ENCODE results near the gene GOLGA8B.
"Not testable (repeated sequence)": the region's sequence is repeated elsewhere in the genome, so short reads cannot be mapped to it uniquely, and the experiment has no call there.

Gene GOLGA8B, protein sequence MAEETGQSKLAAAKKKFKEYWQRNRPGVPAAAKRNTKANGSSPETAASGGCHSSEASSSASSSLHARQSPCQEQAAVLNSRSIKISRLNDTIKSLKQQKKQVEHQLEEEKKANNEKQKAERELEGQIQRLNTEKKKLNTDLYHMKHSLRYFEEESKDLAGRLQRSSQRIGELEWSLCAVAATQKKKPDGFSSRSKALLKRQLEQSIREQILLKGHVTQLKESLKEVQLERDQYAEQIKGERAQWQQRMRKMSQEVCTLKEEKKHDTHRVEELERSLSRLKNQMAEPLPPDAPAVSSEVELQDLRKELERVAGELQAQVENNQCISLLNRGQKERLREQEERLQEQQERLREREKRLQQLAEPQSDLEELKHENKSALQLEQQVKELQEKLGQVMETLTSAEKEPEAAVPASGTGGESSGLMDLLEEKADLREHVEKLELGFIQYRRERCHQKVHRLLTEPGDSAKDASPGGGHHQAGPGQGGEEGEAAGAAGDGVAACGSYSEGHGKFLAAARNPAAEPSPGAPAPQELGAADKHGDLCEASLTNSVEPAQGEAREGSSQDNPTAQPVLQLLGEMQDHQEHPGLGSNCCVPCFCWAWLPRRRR

DNA sequence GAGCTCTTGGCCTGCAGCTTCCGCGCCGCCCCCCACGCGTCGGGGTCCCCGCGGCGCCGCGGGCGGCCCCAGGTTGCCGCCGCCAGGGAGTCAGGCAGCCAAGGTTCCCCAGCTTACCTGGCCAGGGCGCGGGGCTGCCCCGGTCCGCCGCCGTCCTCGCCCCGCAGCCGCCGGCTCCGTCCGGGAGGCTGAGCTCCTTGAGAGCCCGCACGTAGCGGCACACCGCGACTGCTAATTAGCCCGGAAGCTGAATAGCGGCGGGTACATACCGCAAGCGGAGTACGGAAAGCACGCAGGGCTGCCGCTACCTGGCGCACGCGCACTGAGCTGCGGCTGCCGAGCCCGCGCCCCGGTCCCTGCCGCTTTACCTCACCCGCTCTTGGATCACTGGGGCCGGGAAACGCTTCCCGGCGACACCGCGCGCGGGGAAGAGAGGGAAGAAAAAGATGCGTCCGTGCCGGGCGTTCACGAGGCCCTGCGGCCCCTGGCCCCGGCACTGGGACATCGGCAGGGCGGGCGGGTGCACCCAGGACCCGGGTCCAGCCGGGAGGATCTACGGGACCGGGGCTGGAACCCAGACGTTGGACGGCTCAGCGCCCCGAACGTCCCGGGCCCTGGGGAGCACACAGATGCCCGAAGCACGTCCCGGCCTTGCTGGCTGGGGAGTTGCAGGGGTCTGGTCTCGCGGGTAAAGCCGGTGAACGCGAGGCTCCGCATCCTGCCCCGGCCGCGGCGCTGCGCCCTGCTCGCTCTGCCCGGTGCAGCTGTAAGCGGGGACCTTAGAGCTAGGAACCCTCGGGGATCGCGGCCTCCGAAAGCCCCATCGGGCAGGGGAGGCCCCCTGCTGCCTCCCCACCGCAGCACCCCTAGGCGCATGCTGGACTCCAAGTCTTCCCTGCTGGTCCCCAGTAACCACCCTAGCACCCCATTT, at the start of gene GOLGA8B:
Gene GOLGA8B, minus strand, starts transcription at position 253 of the 931 bp plus-strand sequence. CDS start 47,739 bp downstream, outside the sequence.
- peak; percentile 36 for DNase-seq

DNA sequence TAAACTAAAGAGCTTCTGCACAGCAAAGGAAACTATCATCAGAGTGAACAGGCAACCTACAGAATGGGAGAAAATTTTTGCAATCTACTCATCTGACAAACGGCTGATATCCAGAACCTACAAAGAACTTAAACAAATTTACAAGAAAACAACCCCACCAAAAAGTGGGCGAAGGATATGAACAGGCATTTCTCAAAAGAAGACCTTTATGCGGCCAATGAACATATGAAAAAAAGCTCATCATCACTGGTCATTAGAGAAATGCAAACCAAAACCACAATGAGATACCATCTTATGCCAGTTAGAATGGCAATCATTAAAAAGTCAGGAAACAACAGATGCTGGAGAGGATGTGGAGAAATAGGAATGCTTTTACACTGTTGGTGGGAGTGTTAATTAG, 49.7 kb upstream of the GOLGA8B start:
- DNase-seq, result not testable (repeated sequence)

DNA sequence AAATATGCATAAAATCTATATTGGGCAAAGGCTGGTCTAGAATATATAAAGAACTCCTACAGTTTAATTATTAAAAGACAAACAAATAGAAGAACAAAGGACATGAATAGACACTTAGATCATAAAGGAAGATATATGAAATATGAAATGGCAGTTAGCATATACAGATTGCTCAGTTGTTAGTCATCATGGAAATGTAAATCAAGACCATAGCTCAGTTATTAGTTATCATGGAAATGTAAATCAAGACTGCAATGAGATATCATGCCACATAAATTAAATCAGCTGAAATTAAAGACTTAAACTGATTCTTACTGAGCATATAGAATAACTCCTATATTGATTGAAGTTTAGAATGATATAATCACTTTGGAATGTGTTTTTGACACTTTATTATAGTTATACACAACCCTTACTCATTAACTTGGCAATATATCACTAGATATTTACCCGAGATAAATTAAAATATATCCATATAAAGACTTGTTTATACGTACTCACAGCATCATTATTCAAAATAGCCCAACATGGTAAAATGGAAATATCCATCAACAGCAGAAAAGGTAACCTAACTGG, 45.2 kb upstream of the GOLGA8B start:
- DNase-seq, result peak; percentile 14

DNA sequence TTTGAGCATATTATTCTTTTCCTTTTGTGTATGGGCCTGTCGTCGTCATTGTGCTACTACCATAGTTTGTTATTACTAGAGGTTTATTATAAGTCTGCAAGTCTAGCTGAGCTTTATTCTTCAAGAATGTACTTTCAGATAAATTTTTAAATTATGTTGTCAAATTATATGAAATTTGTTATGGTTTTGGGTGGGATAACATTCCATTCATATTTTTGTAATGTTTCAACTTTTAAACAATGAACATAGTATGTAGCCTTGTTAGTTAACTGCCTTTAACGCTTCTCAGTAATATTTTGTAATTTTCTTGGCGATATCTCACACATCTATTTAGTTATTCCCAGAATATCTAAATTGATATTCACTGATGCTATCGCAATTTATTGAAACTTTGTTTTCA, 41.6 kb upstream of the GOLGA8B start:
- no peak for DNase-seq

DNA sequence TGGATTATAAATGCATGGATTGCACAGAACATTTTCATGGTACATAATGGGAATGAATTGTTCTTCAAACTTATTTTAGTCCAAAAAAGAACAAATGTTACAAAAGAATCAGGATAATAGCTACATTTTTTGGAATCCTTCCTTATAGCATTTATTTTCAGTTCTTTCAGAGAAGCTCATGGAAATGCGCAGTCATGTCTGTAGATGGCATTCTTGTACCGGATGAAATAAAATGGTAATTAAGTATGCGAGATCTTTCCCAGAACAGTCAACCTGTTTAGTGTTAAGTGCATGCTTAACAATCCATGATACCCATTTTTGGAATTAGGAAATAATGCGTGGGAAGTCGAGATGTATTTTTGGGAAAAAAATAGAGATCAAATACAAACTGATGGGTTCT, 38.2 kb upstream of the GOLGA8B start:
- peak; percentile 20 for DNase-seq

DNA sequence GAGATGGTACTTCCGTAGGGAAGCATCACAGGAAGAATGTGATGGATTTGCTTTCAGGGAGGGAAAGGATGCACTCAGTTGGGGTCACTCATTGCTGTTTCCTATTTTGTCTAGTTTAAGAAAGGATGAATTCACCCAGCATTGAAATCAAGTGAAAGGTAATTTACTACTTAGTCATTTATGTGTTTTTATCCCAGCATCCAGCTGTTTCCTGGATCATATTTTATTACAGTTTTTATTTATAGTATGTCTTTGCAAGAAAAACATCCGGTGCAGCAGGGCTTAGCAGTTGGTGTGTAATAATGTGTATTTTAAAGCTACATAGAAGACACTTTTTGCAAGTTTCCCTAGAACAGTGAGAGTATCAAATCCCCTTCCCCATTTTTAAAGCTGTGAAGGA, 37.4 kb upstream of the GOLGA8B start:
- DNase-seq, result no peak

DNA sequence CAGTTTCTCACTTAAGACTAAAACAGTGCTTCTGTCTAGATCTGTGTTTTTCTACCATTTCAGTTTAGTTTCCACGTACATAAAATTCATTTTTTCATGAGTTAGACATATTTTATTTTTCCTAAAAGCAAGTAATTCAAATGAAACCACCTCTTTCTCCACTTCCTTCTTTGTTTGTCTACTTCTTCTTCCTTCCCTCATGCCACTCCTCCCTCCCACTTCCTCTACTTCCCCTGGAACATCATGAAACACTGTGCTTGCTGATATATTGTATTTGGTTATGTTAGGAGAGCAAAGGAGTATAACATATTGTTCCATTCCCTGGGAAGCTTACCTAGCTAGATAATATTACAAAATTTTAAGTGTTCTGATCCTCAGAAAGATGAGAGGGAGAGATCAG, 36.7 kb upstream of the GOLGA8B start:
- no peak for DNase-seq

DNA sequence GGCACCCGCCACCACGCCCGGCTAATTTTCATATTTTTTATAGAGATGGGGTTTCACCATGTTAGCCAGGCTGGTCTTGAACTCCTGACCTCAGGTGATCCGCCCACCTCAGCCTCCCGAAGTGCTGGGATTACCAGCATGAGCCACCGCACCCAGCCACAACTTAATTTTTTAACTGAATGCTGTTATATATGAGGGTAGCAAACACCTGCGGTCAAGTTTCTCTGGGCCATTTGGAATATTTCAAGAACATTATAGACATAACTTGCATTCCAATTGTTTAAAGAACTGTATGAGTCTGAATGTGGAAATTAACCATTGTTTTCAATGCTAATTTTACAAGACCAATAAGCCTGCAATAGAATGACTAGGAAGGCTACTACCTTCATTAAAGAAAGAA, 35.7 kb upstream of the GOLGA8B start:
- DNase-seq, result no peak

DNA sequence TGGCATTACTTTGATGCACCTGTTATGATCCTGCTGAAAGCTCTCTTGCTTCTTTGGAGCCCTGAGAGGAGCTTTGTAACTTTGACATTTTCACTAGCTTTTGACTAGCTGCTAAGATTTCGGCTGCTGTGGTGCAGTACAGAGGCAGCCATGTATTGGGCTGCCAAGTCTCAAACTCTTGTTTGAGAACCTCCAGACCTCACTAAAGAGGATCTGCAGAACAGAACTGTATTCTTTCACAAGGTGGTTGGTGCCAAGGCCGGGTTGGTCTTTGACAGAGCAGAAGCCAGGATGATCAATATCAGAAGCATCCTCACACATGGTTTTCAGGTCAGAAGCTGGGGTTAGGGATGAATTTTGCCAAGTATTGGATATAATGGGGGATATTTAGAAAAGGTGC, 34.6 kb upstream of the GOLGA8B start:
- DNase-seq, result no peak

DNA sequence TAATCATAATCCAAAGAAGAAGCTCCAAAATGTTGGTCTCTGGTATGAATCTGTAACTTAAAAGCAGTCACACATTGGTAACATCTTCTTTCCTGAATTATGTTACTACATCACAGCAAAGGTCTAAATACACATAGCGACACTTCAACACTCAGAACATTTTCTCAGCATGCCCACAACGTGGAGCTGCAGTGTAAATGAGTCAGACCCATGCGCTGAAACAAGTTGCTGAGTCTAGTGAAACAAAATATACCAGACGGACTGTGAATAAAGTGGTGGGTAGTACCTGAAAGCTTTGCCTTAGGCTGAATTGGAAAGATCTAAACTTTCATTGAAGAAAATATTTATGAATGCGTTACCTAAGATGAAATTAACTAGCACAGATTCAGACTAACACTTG, 33.2 kb upstream of the GOLGA8B start:
- peak; percentile 16 for DNase-seq

DNA sequence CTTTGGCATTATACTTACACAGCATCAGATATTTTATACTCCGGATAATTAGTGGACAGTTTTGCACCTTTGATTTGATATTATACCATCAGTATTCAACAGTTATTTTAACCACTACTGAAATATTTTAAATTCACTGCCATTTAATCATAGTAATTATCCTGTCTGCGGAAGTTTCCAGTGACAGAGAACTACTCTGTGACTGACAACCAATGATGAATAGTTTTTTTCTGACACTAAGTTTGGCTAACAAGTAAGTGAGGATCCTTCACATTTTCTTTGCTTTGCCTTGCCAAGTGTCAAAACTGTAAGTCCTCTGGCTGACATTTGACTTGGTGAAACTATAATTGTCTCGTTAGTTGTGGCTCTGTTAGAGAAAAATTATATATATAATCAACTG, 30.5 kb upstream of the GOLGA8B start:
- no peak for DNase-seq

DNA sequence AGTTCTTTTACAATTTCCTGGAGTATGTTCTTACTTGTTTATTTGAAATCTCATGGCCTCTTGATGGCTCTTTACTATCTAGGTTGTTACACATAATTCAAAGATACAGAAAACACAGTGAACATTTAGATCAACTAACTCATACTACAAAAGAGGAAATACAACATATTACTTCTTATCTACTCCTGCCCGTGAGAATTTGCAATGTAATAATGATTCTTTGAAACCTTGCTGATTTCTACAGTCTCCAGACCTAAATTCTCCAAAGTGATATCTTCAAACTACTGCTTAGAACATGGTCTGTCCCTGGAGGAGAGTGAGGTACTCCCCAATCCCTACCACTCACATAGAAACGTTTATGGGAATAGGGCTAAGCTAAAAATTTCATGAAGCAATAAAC, 29.9 kb upstream of the GOLGA8B start:
- no peak for DNase-seq

DNA sequence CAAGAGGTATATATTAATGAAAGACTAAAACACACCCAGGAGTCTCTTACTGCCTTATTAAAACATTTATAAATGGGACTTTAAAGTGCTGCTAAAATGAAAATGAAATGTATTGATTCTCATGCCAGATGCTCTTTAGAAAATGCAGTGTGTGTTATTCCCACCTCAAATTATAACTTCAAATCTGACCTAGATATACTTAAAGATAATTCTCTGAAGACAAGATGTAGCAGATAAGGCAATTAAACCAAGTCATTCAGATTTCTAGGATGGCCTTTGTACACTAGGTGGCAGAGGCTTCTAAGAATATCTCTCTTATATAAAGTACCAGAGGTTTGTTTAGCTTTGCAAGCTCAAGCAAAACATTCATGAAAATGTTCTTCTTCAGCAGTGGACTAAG, 26.9 kb upstream of the GOLGA8B start:
- DNase-seq, result no peak

DNA sequence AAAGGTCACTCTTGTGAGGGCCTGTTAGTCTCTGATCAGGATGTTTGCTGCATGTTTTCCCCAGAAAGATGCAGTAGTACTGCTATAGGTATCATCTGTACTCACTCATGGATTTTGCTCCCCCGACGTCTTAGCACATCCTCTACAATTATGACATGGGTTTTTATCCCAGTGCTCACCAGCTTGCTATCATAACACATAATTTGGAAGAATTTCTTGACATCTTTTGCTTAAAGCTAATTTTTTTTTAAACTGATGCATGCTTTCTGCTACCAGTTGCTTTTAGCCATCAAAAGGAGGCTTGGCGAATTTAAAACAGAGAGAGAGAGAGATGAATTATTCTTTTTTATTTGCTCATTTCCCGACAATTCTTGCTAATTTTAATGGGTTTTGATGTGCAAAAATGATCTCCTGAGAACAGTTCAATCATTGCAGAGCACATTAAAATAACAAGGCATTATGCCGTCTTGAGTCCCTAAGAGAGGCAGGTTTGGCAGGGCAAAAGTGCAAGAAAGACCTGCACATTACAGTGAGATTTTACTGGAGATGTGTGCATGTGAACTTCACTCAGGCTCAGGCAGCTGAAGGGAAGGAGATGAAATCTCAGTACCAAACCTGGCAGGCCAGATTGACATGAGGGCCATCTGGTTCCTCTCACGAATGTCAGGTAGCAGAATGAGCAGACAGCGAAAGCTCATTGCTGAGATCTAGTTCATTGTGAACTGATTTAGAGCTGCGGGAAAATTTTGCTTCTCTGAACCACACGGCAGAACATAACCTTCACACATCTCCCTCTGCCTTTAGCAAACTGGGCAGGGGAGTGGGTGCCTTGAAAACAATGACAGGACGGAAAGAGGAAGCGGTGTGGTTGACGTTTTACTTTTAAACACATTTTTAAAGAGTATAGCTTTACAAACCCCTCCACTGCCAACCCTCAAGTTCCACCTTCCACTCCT, 25.9 kb upstream of the GOLGA8B start:
- no peak for DNase-seq

DNA sequence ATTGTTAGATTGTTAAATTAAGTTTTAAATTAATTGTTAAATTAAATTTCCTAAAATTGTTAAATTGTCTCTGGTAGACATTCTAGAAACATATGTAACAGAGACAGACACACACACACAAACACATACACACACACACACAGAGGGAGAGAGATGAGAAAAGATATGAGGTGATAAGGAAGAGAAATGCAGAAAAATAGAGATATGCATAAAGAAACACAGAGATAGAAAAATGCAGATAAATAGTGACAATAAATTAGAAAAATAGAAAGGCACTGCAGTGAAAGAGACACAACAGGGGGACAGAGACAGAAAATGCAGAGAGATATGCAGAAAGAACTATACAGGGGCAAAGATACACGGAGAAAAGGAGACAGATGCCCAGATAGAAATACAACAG, 25.1 kb upstream of the GOLGA8B start:
- no peak for DNase-seq

DNA sequence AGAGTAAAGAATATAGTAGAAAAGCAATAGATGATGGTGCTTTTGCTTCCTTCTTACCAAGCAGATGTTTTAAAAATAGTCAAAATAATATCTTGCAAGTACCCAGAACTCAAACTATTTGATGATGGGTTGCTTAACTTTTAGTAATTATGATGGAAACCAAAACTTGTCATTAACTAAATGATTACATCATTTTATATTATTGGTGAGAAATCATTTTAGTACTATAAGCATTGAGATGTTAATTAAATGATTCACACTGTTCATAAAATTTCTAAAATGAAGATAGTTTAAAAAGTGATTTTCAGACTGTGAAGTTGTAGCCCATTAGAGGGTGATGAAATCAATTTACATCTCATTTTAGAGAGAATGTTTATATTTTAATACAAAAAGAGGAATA, 24.4 kb upstream of the GOLGA8B start:
- no peak for DNase-seq

DNA sequence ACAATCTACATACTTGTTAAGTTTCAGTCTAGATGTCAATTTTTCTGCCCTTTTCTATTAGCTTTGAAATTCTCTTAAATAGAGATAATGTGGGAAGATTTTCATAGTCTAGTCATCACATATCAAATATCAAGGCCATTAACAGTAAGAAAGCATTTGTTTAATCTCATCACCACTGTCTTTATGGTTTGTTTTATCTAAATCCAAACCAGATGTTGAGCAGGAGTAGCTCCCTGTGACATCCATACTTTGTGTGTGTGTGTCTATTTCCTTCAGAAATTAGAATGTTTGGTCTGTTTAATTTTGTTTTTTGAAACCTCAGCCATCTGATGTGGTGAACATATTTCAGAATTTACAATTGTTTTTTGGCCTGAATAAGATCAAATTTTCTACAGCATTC, 23.1 kb upstream of the GOLGA8B start:
- DNase-seq, result no peak

DNA sequence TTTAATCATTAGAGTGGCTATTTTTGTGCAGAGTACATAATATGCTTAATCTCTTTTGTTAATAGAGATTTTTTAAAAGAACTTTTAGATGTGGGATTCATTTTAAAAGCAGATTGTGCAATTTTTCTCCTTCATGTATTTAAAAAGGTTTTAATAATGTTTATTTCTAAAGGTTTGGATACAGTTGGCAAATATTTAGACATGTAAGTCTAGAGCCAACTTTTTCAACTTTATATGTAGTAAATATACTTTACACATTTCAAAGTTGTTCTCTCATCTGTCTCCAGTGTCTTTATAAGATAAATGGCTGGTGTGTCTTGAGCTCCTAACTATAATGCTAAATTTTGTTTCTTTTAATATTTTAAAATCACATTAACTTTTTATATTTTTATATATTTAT, 22.7 kb upstream of the GOLGA8B start:
- DNase-seq, result no peak

DNA sequence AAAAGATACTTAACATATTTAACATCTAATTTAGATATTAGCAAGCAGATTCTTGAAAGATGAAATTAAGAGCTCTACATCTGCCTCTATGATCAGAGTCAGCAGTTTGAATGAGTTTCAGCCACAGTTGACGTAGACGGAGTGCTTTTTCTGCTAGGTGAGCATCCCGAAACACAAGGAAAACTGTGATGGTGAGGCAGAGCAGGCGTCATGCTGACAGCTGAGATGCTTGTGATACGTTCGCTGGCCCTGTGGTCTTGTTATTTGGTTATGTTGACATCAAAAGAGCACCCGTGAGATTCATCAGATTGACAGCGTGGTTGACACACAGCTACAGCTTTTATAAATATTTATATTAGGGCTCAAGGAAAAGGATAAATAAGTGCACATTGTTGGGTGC, 19.6 kb upstream of the GOLGA8B start:
- no peak for DNase-seq

DNA sequence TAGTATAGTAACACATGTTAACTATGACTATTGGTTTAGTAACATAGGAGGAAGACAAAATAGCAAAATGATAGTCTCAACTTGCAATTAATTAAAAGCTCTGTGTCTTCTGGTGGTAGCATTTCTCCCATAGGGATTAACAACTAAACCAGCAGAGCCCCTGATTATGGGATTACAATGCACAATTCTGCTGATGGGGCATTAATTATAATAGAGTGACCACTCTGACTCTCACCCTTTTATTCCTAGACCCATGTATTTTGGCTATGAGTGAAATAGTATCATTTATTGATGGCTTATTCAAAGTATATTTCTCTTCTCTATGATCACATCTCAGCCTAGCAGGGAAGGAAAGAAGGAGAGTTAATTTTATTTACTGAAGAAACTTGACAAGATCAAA, 17.5 kb upstream of the GOLGA8B start:
- no peak for DNase-seq

DNA sequence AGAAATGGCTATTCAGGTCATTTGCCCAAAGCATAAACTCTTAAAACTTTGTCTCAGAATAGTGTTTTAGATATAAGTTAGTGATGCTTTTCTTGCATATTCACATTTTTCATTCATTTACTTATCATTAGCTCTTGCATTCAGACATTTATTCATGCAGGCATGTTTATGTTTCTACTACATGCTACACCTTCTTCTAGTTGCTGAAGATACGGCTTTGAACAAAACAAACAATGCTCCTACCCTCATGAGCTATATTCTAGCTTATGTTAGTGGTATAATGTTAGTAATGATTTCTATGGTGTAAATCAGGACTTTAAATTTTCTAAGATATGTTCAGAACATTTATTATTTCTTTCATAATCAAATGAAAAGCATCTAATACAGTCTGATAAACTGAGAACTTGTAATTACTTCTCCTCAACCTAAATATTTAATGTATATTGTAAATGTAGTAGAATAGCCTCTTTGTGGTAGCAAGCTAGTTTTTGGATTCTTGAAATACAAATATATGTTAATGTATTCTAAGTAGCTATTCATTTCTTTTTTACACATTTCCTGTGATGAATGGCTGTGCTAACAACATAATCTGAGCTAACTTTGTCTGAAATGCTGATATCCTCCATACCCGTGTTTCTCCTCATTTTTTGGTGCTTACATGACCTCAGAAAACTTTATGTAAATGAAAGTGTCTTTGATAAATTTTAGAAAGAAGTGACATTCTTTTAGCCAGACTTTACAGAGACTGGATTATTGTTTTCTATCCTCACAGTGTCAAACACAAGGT, 15.5 kb upstream of the GOLGA8B start:
- no peak for DNase-seq
